PC-3 (cell line): Measurements from ENCODE around the gene ADGRD1. TPM values are rescaled to one million over a fixed set of nuclear protein-coding genes. Genes with fewer than 3 reads are reported as not detected.

Experiments used
- ATAC-seq: fragments of 200-7000 bp; cut with Tn5 transposase; 2 replicates; pipeline ENCODE4 v1.9.1; 2020; ENCODE audit warnings: mild to moderate bottlenecking, moderate library complexity
- BruUV-seq: library from RNA; stranded (reverse); fragments of 400-500 nt; replicated peaks from 2 replicates; lab custom pipeline; 2021; lab: Mats Ljungman, UMichigan
- CTCF ChIA-PET: fragments of 300-600 bp; sonication (Branson Sonifier 250); formaldehyde crosslinking; loops from one replicate; lab custom pipeline; 2022; ENCODE audit warnings: antibody characterized with exemption; lab: Charles Lee
- POLR2A ChIA-PET: fragments of 300-600 bp; sonication (Branson Sonifier 250); formaldehyde crosslinking; loops from one replicate; lab custom pipeline; 2022; ENCODE audit warnings: antibody characterized with exemption; ENCODE audit not compliant: unreplicated experiment; lab: Charles Lee
- DNase-seq: peaks from one replicate; pipeline ENCODE4 v3.0.0-alpha.2; 2015
- H2AFZ ChIP-seq: fragments of 300-600 bp; sonication (generic); 2 replicates; pipeline ENCODE4 v1.6.0; 2016; ENCODE audit warnings: antibody characterized with exemption, low read length
- H3F3A ChIP-seq: fragments of 300-600 bp; sonication (generic); one replicate; pipeline ENCODE4 v1.6.0; 2017; ENCODE audit warnings: antibody characterized with exemption, low read length, control low read depth, mild to moderate bottlenecking; ENCODE audit not compliant: unreplicated experiment
- H3K27ac ChIP-seq: fragments of 300-600 bp; sonication (generic); 2 replicates; pipeline ENCODE4 v1.5.1; 2016; ENCODE audit warnings: mild to moderate bottlenecking, low read length
- H3K27me3 ChIP-seq: fragments of 300-600 bp; sonication (generic); 2 replicates; pipeline ENCODE4 v1.6.1; 2016; ENCODE audit warnings: low read length, mixed read lengths
- H3K36me3 ChIP-seq: fragments of 300-600 bp; sonication (generic); 2 replicates; pipeline ENCODE4 v1.6.1; 2016; ENCODE audit warnings: low read depth, mixed run types, low read length, mixed read lengths
- H3K4me1 ChIP-seq: fragments of 300-600 bp; sonication (generic); 2 replicates; pipeline ENCODE4 v1.5.1; 2016; ENCODE audit warnings: low read length; ENCODE audit not compliant: insufficient read depth
- H3K4me2 ChIP-seq: fragments of 300-600 bp; sonication (generic); 2 replicates; pipeline ENCODE4 v1.6.0; 2016; ENCODE audit warnings: low read length
- H3K4me3 ChIP-seq: fragments of 300-600 bp; sonication (generic); 2 replicates; pipeline ENCODE4 v1.5.1; 2016; ENCODE audit warnings: mild to moderate bottlenecking, low read length, mixed read lengths
- H3K79me2 ChIP-seq: fragments of 300-600 bp; sonication (generic); 2 replicates; pipeline ENCODE4 v1.6.1; 2017; ENCODE audit warnings: low read length, mixed read lengths
- H3K9ac ChIP-seq: fragments of 300-600 bp; sonication (generic); 2 replicates; pipeline ENCODE4 v1.6.0; 2016; ENCODE audit warnings: mild to moderate bottlenecking, low read length
- H3K9me2 ChIP-seq: fragments of 300-600 bp; sonication (generic); replicated peaks from 2 replicates; pipeline ENCODE4 v1.6.1; 2016; ENCODE audit warnings: mixed run types, low read length, mixed read lengths
- H3K9me3 ChIP-seq: fragments of 300-600 bp; sonication (generic); 2 replicates; pipeline ENCODE4 v1.6.1; 2016; ENCODE audit warnings: low read length, mixed read lengths
- H4K20me1 ChIP-seq: fragments of 300-600 bp; sonication (generic); 2 replicates; pipeline ENCODE4 v1.6.1; 2016; ENCODE audit warnings: low read length, mixed read lengths
- EZH2 ChIP-seq: fragments of 300-600 bp; sonication (generic); IDR thresholded peaks from one replicate; pipeline ENCODE4 v1.6.1; 2017; ENCODE audit warnings: antibody characterized with exemption, mild to moderate bottlenecking, low read length; ENCODE audit not compliant: unreplicated experiment
- EZH2phosphoT487 ChIP-seq: fragments of 300-600 bp; sonication (generic); IDR thresholded peaks from 2 replicates; pipeline ENCODE4 v1.6.1; 2018; ENCODE audit warnings: mild to moderate bottlenecking, antibody characterized with exemption, low read length, borderline replicate concordance
- intact Hi-C: fragments of 100-400 bp; cut with micrococcal nuclease; formaldehyde crosslinking; loops from 2 replicates; pipeline ENCODE4 v1.9.0; 2023
- total RNA-seq: library from RNA; depleted of rRNA; stranded (reverse); fragments of >200 nt; gene quantifications from 2 replicates; pipeline ENCODE4 v1.2.3, GENCODE V29; 2014
- TF ChIP-seq, protein P1 (sequence below): fragments of 300-600 bp; sonication (generic); conservative IDR thresholded peaks from 2 replicates; pipeline ENCODE4 v1.5.1; 2017; ENCODE audit warnings: antibody characterized with exemption, low read depth, mild to moderate bottlenecking, low read length

Gene ADGRD1
- total RNA-seq, 1 experiment from 2014 or later: 0.18 TPM

GRCh38 chr12:131133015-131133905 lies 179.6 kb downstream of the ADGRD1 start:
- Histone ChIP-seq H3K79me2 (no peaks in the 10 kb centered on the region), H3K9me2 (no peaks in the 10 kb centered on the region), H2AFZ (no peak overlapping the region), H3K4me1 (peaks cover 8% of the 10 kb centered on the region), H3K4me2 (no peak overlapping the region), H3F3A (no peaks in the 10 kb centered on the region), H3K9ac (no peak overlapping the region), H3K27me3 (peaks cover 53% of the 10 kb centered on the region), H3K4me3 (no peak overlapping the region), H3K27ac (no peak overlapping the region), H3K9me3 (no peaks in the 10 kb centered on the region), H3K36me3 (no peaks in the 10 kb centered on the region), H4K20me1 (no peaks in the 10 kb centered on the region)
- DNase-seq: no peak
- POLR2A ChIA-PET: no interaction called here
- no peak for ATAC-seq
- CTCF ChIA-PET: interaction anchor here (0.6 kb wide), 2 partner anchors 129 to 159 kb away, joined by 3 to 4 read pairs; no protein-coding TSS in a partner anchor
- BruUV-seq: no TSS peak
- intact Hi-C loops: no loop called here
- TF ChIP-seq, protein P1, sequence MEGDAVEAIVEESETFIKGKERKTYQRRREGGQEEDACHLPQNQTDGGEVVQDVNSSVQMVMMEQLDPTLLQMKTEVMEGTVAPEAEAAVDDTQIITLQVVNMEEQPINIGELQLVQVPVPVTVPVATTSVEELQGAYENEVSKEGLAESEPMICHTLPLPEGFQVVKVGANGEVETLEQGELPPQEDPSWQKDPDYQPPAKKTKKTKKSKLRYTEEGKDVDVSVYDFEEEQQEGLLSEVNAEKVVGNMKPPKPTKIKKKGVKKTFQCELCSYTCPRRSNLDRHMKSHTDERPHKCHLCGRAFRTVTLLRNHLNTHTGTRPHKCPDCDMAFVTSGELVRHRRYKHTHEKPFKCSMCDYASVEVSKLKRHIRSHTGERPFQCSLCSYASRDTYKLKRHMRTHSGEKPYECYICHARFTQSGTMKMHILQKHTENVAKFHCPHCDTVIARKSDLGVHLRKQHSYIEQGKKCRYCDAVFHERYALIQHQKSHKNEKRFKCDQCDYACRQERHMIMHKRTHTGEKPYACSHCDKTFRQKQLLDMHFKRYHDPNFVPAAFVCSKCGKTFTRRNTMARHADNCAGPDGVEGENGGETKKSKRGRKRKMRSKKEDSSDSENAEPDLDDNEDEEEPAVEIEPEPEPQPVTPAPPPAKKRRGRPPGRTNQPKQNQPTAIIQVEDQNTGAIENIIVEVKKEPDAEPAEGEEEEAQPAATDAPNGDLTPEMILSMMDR: no peak
- no peak for TF ChIP-seq EZH2phosphoT487
- no peak for TF ChIP-seq EZH2

DNA sequence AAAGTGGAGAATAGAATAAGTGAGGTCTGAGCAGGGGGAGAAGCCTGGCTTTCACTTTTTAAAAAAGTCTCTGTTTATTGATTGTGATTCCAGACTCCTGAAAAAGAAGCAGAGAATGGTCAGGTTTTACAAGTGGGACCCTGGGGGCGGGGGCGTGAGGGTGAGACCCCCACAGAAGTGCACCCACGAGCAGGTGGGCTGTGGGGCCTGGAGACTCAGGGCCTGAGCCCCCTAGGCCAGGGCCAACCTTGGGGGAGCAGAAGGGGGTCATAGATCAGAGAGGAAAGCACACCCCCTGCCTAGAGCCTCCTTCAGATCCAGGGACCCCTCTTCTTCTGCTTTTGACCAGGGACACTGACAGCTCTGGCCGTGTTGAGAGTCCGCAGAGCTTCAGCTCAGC lies 180.3 kb downstream of the ADGRD1 start:
- Histone ChIP-seq H3K9me3 (no peaks in the 10 kb centered on the region), H3K27ac (no peak overlapping the region), H3K27me3 (peaks cover 60% of the 10 kb centered on the region), H4K20me1 (no peaks in the 10 kb centered on the region), H3K9ac (no peak overlapping the region), H3K4me3 (no peak overlapping the region), H3K4me2 (no peak overlapping the region), H3F3A (no peaks in the 10 kb centered on the region), H2AFZ (no peak overlapping the region), H3K4me1 (peaks cover 8% of the 10 kb centered on the region), H3K36me3 (no peaks in the 10 kb centered on the region), H3K79me2 (no peaks in the 10 kb centered on the region), H3K9me2 (no peaks in the 10 kb centered on the region)
- POLR2A ChIA-PET: no interaction called here
- TF ChIP-seq EZH2 (no peak), EZH2phosphoT487 (no peak)
- TF ChIP-seq, protein P1: no peak
- CTCF ChIA-PET: interaction anchor here (0.6 to 0.9 kb wide), 2 partner anchors 30 to 158 kb away, joined by 3 read pairs; no protein-coding TSS in a partner anchor
- no TSS peak for BruUV-seq
- no peak for DNase-seq
- no peak for ATAC-seq
- intact Hi-C loops: no loop called here
